ENCODE results near the gene UNC80.

GRCh38 chr2:209823484-209823883 is 51.9 kb downstream of the UNC80 start:
- TF ChIP-seq, protein P1, sequence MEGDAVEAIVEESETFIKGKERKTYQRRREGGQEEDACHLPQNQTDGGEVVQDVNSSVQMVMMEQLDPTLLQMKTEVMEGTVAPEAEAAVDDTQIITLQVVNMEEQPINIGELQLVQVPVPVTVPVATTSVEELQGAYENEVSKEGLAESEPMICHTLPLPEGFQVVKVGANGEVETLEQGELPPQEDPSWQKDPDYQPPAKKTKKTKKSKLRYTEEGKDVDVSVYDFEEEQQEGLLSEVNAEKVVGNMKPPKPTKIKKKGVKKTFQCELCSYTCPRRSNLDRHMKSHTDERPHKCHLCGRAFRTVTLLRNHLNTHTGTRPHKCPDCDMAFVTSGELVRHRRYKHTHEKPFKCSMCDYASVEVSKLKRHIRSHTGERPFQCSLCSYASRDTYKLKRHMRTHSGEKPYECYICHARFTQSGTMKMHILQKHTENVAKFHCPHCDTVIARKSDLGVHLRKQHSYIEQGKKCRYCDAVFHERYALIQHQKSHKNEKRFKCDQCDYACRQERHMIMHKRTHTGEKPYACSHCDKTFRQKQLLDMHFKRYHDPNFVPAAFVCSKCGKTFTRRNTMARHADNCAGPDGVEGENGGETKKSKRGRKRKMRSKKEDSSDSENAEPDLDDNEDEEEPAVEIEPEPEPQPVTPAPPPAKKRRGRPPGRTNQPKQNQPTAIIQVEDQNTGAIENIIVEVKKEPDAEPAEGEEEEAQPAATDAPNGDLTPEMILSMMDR (IDR thresholded peaks at IDR 0.05; ENCODE audit: insufficient read depth, low read length, poor library complexity, severe bottlenecking) = no peak
- no peak for TF ChIP-seq EZH2phosphoT487 (conservative IDR thresholded peaks at IDR 0.05; ENCODE audit: low read length)

Data from SU-DHL-6 (cell line).